Globus pallidus (tissue), 1 donor: ENCODE measurements around the gene GLRX5.

Experiments
- DNase-seq: peaks from one replicate; pipeline ENCODE4 v3.0.0-alpha.2; 2015; ENCODE audit warnings: low spot score

The GLRX5 gene

DNA sequence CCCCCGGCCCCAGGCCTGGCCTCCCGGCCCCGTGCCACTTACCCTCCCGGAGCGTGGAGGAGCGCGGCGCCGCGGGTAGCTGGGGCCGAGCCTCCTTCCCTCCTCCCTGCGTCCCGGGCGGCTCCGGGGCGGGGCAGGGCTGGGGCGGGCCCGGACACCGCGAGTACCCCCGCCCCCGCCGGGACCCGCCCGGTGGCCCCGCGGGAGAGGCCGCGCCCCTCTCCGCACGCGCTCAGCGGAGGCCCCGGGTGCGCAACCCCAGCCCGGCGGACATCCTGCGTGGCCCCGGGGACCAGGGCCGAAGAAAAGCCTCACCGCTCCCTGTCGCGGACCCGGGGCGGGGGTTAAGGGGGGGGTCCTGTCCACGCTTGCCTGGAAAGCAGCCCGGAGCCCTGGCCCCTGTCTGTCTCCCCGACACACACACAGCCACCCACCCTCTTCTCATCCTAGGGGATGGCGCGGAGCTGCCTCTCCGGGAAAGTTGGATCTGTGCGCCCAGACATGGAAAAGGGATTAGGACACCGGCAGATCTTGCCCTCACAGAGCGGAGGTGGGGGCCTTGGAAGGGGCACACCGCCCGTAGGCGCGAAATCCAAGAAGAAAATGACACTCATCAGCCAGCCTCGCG lies 18.2 kb upstream of the GLRX5 start, which contains the start of gene SYNE3:
SYNE3 (minus strand) TSS at position 97 of the 628 bp plus-strand sequence. CDS start 40,829 bp downstream, outside the sequence.
- DNase-seq, result no peak

DNA sequence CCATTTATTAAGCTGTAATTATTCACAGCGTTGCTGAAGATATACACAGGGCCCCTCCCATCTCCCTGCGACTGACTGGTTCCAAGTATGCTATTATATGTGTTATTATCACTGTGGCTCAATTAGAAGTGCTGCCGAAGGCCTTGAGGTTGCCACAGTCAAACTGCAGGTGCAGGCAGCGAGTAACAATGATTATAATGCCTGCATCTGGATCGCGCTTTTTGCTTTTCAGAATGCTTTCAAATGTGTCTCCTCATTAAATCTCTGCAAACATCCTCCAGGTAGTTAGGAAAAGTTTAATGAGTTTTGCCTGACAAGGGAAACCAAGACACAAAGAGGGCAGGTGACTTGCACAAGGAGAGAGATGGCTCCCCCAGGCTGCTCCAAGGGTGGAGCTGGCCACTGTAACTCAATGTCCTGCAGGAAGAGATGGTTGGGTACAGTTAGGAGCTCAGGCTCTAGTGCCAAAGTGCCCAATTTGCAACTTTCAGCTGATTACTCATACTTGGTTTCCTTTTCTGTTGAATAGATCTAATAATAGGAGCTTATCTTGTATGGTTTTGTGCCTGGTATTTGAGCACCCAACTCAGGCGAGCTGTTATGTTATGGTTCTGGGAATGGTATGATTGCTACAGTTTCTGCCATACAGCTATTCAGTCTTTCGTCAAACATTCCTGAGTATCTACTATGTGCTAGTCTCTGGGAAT lies 16.7 kb upstream of the GLRX5 start:
- no peak for DNase-seq

DNA sequence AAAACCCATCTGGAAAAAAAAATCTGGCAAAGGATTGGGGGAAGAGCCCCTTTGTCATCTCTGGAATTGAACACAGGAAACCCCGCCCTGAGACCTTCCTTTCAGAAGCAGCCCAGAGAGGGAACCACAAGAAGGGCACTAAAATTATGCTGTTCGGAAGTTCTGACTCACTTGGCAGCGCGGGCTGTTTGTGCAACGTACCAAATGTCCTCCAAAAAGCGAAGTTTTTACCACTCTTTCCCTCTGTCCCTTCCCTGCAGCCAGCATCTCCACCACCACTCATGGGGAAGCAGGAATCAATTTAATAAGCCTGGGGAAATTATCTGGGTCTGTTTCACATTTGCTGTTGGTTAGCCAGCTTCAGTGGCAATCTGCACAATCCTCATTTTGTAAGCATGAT lies 15.2 kb upstream of the GLRX5 start:
- no peak for DNase-seq

DNA sequence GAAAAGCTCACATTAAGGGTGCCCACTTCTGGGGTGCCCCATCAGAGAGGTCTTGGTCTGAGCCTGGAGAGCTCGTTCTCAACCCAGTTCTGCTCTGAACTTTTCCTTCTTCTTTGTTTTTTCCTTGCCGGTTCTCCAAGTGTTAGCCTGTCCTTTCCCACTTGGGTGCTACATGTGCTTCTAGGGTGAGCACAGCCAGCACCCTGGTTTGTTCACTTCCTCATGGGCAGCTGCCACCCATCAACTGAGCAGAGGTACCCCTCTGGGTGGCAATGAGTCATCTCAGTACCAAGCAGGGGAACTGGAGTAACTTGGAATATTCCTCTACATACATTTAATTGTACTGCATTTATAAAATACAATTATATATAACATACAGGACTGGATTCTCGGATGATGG lies 14.5 kb upstream of the GLRX5 start:
- DNase-seq, result no peak

DNA sequence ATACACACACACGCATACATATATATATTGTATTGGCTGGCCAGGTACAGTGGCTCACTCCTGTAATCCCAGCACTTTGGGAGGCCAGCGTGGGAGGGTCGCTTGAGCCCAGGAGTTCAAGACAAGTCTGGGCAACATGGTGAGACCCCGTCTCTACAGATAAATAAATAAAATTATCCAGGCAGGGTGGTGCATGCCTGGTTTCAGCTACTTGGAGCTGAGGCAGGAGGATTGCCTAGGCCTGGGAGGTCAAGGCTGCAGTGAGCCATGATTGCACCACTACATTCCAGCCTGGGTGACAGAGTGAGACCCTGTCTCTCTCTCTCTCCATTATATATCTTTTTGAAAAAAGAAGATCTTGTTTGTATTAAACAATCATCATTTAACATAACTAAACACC lies 13.8 kb upstream of the GLRX5 start:
- no peak for DNase-seq

DNA sequence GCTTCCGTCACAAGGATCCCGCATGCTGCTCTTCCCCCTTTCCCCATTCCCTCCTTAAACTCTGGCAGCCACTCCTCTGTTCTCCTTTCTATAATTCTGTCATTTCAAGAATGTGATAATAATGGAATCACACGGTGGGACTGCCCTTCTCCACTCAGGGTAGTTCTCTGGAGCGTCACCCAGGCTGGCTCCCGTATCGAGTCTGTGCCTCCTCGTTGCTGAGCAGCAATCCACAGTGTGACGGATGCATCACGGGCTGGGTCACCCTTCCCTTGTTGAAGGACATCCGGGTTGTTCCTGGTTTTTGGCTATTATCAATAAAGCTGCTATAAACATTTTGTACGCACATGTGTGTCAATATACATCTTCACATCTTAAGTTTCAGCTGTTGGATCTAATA lies 12.7 kb upstream of the GLRX5 start:
- DNase-seq, result no peak

DNA sequence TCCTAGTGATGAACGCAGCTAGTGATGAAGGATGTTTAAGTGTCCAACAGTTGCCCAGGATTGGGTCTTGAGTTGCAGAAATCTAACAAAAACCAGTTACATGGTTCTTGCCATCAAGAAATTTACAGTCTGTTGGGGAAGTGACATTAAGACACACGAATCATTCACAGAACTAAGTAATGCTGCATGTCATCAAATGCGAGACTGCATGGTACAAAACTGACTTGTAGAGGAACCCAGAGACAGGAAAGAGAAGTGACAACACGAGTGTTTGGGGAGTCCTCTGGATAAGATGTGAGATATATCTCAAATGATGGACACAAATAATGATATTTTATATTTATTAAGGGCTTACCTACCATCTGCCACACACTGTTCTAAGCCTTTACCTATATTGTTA lies 12.3 kb upstream of the GLRX5 start:
- no peak for DNase-seq

DNA sequence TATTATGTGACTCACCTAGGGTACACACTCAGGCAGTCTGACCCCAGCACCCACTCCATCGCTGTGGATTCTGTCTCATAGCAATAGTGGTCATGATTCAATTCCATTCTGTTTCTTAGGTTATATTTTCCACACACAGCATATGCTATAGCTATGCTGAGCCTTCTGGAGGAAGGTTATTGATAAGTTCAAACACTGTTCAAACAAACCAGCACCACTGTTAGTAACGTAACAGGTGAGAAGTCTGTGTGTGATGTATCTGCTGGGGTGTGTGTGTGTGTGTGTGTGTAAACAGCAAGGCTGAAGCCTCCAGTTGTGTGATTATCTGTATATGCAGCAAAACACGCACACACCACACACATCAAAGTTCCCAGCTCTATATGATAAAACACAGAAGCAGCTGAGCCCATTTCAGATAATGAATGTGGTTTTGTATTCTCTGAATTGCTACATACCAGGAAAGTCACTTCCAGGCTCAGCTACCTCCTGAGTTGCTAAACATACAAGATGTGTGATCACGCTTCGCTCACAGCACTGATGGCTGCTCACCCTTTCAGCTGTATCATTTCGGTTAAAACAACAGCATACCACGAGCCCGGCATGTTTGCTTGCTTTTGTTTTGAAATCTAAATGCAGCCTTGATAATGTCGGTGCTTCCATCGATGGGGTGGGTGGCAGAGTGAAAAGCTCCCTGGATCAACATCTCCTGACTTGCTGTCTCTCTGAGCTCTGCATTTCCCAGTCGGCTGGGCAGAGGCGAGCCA lies 11.6 kb upstream of the GLRX5 start:
- no peak for DNase-seq

DNA sequence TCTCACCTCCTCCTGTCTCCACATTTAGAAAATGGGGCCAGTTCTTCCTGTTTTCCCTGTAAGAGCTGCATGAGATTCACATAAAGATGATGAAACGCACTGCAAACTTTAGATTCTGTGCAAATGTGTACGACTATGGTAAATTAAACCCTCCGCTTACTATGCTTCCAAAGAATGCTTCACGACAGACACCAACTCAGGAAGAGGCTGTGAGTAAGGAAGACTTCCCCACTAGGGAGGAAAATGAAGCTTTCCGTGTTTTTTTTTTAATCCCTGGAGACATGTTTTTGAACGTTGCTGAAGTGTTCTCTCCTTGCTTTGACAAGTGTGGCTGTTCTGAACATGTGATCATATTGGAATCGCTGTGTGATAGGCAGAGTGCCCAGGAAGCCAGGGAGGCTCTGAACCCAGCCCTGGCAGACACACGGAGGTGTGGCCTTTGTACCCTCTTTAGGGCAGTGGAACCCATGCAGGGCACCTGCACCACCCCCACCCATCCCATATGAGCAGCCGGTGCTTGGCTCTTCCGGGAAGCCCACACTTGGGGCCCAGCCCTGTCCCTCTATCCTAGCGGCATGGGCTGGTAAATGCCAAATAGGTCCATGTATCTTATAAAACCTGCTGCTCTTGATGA lies 10.9 kb upstream of the GLRX5 start:
- DNase-seq, result no peak

DNA sequence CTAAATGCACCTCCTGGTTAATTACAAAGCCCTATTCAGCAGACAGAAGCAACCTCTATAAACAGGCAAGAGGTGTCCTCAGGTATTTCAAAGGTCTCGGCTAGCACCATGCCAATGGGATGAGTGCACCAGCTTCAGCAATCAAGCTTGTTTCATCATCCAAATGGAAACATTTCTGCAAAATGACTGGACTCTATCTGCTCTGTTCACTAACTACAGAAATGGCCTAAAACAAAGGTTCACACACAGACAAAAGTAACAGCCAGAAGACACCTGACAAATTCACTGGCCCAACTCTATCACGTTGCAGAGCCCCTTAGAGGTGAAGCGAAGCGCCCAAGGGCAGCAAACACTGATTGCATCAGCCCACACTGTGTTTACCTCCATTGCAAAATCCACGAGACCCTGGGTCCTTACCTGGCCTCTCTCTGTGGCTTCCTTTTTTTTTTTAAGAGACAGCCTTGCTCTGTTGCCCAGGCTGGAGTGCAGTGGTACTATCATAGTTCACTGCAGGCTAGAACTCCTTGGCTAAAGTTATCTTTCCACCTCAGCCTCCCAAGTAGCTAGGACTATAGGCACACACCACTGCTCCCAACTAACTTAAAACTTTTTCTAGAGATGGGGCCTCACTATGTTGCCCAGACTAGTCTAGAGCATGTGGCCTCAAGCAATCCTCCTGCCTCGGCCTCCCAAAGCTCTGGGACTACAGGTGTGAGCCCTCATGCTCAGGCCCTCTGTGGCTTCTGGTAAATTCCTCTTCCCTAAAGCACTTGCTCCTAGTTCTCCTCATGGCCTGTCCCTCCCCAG lies 9.9 kb upstream of the GLRX5 start:
- DNase-seq, result no peak

DNA sequence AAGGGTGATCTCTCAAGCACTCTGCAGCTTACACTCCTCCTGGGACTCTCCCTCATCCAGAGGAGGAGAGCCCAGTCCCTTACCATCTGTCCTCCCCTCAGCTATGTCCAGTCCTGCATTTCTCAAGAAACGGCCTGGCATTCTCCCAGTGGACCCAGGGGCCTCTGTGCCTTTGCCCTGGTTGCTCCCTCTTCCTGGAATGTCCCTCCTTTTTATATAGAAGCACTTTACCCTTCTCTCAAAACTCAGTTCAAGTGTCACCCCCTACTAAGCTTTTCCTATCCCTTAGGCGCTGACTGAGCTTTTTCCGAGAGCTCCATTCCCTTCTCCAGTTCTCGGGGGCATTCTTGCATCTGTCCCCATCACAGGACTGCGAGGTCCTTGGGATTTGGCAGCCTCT lies 8.9 kb upstream of the GLRX5 start:
- DNase-seq, result no peak

DNA sequence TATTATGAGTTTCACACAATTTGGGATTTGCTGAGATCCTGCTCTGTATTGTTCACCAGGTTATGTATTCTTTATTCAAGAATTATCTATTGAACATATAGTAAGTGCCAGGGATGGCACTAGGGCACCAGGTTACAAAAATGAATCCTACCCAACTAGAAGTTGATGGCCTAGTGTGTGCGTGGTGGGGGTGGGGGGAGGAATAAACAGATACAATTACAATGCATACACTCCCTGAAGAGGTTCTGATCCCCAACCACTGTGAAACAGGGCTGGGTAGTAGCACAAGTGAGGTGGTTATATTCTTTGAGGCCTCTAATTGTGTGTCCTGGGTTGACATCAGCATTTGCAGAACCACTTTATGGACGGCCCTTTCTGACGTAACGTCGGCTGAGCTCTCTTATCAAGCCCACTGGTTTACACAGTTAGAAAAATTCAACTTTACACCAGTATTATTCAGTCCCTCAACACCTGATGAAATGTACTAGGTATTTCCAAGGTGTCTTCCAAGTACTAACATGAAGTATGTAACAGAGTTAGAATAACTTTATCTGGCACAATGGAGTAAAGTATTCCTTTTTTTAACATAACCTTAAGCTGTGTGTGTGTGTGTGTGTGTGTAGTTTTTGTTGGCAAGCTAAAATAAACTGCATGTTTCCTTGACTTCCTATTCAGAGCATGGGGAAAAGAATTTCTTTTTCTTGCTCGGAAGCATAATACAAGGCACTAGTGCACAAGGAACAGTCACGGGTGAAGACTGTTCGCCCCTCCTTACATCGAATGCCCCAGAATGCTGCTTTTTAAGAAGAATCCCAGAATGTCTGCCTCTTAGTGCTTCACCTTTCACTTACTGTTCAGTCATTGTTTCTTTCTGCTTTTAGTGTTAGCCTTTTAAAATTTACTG lies 8.1 kb upstream of the GLRX5 start:
- DNase-seq, result no peak

DNA sequence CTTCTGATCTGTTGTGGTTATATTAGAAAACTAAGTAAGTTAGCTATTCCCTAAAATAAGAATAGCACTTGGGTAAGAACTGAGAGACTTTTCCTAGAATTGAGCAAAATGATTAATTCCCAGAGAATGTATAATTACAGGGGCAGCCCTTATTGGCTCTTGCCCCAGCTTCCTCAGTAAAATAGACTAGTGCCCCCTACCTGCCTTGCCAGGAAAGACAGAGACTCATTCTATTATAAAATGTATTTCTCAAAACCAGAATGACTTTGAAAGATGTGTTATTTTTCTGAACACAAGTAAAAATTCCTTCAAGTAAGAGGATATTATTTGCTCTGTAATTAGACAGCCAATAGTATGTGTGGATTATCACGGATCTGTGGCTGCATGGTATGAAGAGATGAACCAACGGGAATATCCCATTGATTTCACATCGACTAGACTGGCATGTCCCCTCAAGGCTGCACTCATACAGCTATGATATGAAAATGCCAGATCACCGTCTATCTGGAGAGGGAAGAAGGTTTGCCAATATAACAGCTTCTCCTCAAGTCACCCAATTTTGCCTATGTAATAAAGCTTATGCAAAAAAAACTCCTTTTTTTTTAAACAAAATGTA lies 7.4 kb upstream of the GLRX5 start:
- DNase-seq, result peak; percentile 71

DNA sequence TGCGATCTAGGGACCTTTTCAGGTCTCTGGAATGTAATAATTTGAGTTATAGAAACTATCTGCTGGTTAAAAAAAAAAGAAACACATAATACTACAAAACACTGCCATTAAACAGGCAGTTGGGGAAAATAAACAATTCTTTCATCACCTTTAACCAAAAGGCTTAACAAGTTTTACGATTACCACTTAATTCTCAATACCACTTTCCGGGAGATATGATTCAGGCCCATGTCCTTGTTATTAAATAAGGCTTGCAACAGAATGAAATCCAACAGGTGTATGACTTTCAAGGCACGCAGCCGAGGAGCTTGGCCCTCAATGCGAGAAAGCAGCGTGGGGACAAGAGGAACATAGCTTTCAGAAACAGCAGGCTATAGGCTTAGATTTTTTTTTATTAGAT lies 5.6 kb upstream of the GLRX5 start:
- no peak for DNase-seq

DNA sequence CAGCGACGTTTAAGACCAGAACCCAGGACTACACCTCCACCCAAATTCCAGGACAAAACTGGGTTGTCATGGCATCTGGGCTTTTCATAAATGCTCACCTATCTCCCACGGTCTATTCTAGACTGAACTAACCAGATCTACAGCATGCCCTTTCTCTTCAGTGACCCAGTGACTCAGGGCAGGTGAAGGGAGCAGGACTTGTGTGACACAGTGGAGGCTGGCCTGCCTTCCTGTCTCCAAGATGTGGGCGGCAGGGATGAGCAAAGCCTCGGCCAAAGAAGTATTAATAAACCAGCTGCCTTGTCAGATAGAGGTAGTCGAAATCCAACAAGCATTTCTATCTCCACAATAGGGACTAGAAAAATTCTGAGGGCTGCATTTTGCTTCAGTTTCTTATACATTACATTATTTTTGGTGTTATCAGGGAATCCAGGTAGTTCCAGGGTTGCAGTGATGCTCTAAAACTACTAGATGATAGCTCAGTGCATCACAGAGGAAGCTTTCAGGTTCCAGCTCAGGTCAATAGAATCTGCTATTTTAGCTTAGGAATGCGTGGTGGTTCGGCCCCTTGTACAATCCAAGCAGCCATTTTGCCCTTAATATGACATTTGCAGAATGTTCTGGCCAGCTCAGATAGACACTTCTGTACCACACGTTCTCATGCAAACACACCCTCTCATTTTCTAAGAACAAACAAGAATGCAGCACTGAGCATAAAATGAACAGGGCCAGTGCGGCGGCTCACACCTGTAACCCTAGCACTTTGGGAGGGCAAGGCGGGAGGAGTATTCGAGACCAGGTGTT lies 4.2 kb upstream of the GLRX5 start:
- DNase-seq, result no peak

DNA sequence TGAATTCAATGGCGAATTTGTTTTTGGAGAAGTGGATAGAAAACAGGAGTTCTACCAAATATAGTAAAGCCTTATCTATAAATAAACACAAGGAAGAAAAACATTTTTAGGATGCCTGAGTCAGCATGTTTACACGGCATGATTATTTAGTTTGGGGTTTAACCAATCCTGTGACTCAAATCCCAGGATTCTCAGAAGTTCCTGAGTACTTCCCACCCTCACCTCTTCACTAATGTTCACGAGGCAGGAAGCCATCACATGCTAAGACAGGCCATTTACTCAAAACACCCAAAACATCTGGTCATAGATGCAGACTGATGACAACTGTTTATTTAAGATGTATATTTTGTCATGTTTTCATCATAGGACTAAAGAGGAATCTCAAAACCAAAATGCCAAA lies 3.4 kb upstream of the GLRX5 start:
- no peak for DNase-seq

DNA sequence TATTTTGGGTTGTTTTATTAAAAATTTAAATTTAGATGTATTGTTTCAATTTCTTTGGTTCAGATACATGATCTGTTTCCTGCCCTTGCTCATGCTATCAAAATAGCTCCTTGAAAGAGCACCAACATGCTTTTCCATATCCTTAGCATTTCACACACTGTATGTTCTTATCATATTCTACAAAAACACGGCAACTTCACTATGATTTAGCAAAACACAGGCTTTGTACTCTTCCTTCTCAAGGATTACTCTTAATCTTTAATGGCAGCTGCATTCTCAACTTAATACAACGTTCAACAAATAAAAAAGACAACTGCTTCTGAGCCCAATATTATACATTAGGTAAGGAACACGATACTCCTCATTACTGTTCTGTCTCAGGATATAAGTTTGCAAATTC lies 2.9 kb upstream of the GLRX5 start:
- no peak for DNase-seq

DNA sequence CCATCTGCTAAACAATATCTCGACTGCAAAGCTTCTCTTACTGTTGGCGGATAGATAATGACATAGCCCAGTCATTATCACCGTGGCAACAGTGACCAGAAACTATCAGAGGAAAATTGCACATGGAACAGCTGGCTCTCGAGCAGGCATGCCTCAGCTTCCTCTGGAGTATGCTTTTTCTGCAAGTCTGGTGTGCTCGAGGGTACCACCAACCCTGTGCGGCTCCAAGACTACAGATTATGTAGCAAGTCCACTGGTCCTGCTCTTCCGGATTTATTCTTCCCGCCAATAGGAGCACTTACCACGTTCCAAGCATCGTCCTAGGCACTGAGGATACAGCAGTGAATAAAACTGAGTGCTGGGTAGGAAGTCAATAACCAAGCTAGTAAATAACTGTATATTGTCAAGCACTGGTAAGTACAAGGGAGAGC lies 1.4 kb upstream of the GLRX5 start:
- no peak for DNase-seq

DNA sequence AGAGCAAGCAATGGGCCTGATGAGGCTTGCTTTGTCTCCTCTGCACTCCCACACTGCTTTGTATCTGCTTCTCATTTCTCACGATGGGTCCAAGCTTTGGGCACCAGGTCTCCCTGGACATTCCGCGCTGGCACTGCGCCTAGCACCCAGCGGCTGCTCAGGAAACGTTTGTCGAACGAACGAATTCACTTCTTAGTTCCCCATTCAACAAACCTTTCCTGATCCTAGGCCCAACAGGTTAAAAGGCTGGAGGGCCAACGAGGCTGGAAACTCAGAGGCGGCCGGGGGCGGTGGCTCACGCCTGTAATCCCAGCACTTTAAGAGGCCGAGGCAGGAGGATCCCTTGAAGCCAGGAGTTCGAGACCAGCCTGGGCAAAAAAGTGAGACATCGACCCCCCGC lies 1.0 kb upstream of the GLRX5 start:
- DNase-seq, result no peak
